ENCODE measurements around the gene HELB.

Gene HELB

GRCh38 chr12:66367015-66367667, 64.8 kb downstream of the HELB start:
- DNase-seq, result no peak

- DNase-seq, result no peak
These were observed 69.7 kb downstream of the HELB start for GRCh38 chr12:66371982-66372381.

- DNase-seq, result no peak
These were observed 73.3 kb downstream of the HELB start for GRCh38 chr12:66375560-66375959.

GRCh38 chr12:66379616-66380015, 77.3 kb downstream of the HELB start:
- DNase-seq, result no peak

GRCh38 chr12:66380769-66381535, 78.7 kb downstream of the HELB start:
- DNase-seq, result no peak

- DNase-seq, result no peak
These were observed 84.8 kb downstream of the HELB start for GRCh38 chr12:66387117-66387516.

Data from SHP77 treated with DMSO at 0.1 percent for 48 hours (cell line).